AG09319 (cell line): ENCODE results near the gene ABCE1.
A peak's percentile ranks its signal among the peaks of the same experiment; 100 is the strongest.
"Not testable (repeated sequence)": the region's sequence is repeated elsewhere in the genome, so short reads cannot be mapped to it uniquely, and the experiment has no call there.

ENCODE experiments used
- DNase-seq: peaks from one replicate; pipeline ENCODE4 v3.0.0-alpha.2; 2010; ENCODE audit warnings: low read depth; ENCODE audit errors: extremely low read depth
- TF ChIP-seq, protein P1 (sequence below): IDR thresholded peaks from 2 replicates; pipeline ENCODE4 v1.5.1; 2011; ENCODE audit warnings: low read depth, mild to moderate bottlenecking, inconsistent platforms, low read length, moderate library complexity

Gene ABCE1

GRCh38 chr4:145131848-145132247, 33.7 kb downstream of the ABCE1 start:
- DNase-seq: no peak

GRCh38 chr4:145132511-145133098, 34.5 kb downstream of the ABCE1 start:
- TF ChIP-seq, protein P1, sequence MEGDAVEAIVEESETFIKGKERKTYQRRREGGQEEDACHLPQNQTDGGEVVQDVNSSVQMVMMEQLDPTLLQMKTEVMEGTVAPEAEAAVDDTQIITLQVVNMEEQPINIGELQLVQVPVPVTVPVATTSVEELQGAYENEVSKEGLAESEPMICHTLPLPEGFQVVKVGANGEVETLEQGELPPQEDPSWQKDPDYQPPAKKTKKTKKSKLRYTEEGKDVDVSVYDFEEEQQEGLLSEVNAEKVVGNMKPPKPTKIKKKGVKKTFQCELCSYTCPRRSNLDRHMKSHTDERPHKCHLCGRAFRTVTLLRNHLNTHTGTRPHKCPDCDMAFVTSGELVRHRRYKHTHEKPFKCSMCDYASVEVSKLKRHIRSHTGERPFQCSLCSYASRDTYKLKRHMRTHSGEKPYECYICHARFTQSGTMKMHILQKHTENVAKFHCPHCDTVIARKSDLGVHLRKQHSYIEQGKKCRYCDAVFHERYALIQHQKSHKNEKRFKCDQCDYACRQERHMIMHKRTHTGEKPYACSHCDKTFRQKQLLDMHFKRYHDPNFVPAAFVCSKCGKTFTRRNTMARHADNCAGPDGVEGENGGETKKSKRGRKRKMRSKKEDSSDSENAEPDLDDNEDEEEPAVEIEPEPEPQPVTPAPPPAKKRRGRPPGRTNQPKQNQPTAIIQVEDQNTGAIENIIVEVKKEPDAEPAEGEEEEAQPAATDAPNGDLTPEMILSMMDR: no peak
- no peak for DNase-seq

More at GRCh38 chr4:145131848-145132247, 33.7 kb downstream of the ABCE1 start:
- TF ChIP-seq, protein P1: no peak

- DNase-seq: not testable (repeated sequence)
Measured at GRCh38 chr4:145136219-145136618, 38.1 kb downstream of the ABCE1 start.

DNA sequence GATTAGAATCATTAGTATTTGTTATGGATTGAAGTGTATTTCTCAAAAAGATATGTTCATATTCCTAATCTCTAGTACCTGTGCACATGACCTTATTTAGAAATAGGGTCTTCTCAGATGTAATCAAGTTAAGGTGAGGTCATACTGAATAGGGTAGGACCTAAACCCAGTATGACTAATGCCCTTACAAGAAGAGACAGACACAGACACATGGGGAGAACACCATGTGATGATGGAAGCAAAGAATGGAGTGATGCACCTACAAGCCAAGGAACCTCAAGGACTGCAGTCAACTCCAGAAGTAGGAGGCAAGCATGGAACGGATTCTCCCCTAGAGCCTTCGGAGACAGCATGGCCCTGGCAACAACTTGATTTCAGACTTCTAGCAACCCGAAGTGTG, 50.9 kb downstream of the ABCE1 start:
- TF ChIP-seq, protein P1: no peak
- no peak for DNase-seq

GRCh38 chr4:145153181-145153903, 55.2 kb downstream of the ABCE1 start:
- TF ChIP-seq, protein P1: no peak
- DNase-seq: no peak

DNA sequence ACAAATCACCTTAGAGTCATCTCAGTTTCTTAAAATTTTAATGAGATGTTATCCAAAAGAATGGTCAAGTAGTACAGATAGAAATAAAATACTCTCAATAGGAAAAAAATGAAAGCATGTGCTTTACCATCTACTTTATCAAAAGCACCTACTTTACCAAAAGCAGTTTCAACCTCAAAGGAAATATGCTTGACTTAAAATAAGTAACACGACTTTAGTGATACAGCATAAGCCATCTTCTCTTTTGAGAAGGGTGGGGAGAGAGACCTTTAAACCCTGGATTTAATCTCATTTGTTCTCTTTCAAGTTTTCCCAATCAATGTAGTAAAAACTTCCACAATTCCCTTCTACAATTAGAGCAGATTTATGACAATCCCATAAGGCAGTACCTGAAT, 55.8 kb downstream of the ABCE1 start:
- DNase-seq: no peak
- TF ChIP-seq, protein P1: no peak

DNA sequence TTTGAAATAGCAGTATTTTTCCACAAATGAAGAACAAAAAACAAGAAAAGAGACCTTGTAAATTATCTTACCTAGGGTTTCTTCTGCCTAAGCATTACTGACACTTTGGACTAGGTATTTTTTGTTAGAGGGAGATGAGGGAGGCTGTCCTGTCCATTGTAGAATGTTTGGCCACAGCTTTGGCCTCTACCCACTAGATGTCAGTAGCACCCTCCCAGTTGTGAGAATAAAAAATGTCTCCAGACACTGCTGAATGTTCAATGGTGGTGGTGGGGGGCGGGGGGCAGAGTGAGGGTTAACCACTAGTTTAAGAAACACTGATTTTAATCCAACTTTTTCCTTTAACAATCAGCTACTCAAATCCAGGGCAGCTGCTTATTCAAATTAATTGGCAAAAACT, 56.5 kb downstream of the ABCE1 start:
- TF ChIP-seq, protein P1: peak; percentile 55

GRCh38 chr4:145155268-145155870, 57.3 kb downstream of the ABCE1 start:
- TF ChIP-seq, protein P1: no peak
- no peak for DNase-seq

More for the DNA sequence above, 56.5 kb downstream of the ABCE1 start:
- no peak for DNase-seq
